ENCODE data around the gene SCFD2.

Gene SCFD2

GRCh38 chr4:53132132-53132891 is 233.5 kb downstream of the SCFD2 start:
- DNase-seq, result no peak

DNA sequence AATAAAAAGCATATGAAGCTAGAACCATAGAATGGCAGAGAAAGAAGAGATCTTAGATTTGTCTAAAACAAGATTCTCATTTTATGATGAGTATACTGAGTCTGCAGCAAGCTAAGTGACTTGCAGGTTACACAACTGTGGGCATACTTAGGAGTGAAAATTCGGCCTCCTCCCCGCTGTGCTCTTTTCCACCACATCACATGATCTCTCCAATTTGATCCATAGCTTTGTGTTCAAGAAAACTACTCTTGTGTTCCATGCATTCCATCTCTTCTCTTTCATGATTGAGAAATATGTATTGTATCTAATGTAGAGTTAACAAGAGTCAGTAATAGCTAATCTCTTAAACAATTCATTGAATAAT is 234.3 kb downstream of the SCFD2 start:
- DNase-seq, result no peak

DNA sequence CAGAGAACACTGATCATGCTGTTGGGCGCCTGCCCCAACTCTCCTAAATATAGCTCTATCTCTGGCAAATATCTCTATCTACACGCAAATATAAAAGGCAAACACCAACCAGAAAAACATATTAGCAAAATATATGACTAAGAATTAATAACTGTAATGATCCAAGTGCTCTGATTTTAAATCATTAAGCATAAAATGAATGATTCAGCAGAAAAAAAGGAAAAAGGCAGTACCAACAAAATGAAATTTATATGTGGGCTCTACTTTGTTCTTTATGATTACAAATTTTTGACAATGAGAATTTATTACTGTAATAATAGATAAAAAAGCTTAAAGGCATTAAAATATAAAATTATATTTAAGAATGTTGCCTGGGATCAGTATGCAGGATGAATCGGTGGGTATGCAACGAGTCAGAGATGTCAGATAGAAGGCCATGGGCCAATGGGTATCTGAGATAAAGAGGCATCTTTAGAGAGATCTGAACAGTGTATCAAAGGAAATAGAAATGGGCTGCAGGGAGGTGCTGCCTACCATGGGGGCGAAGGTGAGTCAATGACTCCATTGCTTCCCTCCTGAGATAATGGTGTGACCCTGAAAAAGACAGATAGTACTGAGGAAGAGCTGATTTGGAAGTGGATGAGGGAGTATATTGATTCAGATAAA is 234.8 kb downstream of the SCFD2 start:
- no peak for DNase-seq

DNA sequence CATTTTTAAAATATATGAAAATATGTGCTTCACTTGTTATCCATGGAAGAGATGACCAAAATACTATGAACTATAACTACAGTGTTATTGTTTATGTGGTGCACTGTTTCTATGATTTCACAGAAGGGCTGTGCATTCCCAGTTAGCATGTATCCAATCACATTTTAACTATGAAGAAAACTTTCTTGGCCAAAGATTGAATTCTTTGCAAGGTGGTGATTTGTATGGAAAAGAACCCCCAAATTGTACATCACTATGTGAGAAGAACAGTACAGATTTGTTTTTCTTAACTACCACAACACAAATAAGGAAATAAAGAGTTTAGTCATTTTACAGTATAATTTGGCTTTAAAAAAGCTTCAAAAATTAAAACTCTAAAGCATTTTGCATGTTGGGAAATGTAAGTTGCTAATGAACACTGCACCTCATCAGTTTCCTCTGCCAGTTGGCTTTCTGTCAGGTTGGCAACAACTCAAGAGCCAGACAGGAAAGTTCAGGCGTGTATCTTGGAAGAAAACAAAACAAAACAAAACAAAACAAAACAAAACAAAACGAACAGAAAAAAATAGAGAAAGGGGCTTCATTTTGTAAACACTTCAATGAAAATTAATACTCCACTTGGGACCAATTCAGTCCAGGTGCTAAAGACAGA is 237.0 kb downstream of the SCFD2 start:
- no peak for DNase-seq

DNA sequence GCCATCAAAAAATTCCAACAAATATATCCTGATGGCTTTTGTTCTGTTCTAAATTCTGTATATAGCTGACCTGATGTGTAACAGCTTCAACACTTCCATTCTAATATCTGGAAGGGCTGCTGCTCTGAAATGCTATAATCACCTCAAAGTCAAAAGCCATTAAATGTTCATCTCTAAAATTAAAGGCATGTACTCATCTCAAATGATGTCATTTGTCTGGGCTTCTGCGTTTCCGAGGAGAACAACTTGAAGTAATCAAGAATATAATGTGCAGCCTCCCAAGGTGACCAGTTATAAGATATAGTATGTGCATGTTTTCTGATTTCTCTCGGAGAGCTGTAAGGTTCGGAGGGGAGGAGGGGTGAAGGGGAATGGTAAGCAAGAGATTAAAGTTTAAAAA is 237.6 kb downstream of the SCFD2 start:
- DNase-seq, result no peak

DNA sequence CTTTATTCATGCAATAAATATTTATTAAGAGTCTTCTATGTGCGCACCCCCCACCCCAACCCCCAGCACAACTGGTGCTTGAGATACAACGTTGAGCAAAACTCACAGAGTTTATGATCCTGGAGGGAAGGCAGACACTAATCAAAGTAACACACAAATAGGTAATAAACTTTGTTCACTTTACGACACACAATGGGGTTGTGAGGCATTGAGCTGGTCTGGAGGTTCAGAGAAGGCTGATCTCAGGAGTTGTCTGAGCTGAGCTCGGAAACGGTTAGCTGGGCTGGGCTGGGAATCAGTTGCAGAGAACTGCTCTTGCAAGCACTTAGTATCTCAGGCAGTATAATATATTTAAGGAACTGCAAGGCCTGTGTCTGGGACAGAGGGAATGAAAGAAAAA is 238.5 kb downstream of the SCFD2 start:
- no peak for DNase-seq

DNA sequence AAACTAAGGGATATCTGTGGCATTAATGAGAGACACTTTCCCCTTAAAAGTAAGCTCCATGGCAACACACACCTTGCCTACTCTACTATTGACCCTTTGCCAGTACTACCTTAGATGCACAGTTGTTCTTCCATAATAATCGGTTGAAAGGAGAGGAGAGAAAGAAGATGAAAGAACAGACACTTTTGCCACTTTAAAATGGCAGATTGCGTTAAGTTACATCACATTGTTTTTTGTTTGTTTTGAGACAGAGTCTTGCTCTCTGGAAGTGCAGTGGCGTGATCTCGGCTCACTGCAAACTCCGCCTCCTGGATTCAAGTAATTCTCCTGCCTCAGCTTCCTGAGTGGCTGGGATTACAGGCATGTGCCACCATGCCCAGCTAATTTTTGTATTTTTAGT is 239.8 kb downstream of the SCFD2 start:
- DNase-seq, result no peak

- DNase-seq, result no peak
Observed at GRCh38 chr4:53123819-53124218, 242.0 kb downstream of the SCFD2 start.

DNA sequence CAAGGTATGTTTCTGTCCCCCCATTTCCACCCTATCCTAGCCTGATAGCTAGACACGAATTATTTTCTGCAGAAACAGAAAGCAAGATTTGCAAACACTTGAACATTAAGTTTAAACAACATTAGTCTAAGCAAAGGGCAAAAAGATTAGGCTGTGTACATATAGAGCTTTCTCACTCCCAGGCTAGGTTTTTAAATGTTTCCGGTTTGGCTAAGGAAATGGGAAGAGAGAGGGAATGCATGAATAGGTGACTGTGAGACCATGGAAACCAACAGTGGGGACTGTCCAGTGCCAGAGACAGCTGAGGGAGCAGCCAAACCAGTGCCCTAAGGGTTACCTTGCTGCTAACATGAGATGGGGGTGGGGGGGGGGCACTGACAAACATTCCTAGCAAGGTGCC is 242.7 kb downstream of the SCFD2 start:
- no peak for DNase-seq

GRCh38 chr4:53122280-53123116 is 243.4 kb downstream of the SCFD2 start:
- DNase-seq, result no peak

DNA sequence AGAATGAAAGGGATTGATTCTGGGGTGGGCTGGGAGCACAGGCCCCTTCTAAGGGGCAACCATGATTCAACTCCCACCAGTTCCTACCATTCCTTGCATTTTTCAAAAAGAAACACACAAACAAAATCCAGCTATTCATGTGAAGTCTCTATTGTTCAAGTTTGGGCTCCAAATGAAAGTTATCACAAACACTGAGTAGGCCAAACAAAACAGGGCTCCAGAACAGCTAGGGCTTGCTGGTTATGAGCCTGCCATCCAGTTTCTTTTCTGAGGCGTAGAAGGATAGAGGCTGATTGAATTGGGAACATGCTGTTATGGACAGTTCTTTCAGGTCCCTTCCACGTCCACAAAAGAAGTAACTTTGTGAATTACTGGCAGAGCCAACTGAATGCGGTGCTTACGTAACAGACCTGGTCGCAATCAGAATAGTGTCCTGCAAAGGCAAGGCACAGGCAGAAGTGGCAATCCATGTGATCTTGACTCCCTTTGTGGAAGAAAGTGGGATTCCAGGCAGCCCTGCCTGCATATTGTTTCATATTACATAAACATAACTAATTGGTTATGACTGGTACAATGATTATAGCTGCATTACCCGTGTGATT is 244.5 kb downstream of the SCFD2 start:
- DNase-seq, result no peak

- DNase-seq, result no peak
Observed at GRCh38 chr4:53120778-53121177, 245.1 kb downstream of the SCFD2 start.

- DNase-seq, result no peak
Observed at GRCh38 chr4:53119680-53120079, 246.2 kb downstream of the SCFD2 start.

DNA sequence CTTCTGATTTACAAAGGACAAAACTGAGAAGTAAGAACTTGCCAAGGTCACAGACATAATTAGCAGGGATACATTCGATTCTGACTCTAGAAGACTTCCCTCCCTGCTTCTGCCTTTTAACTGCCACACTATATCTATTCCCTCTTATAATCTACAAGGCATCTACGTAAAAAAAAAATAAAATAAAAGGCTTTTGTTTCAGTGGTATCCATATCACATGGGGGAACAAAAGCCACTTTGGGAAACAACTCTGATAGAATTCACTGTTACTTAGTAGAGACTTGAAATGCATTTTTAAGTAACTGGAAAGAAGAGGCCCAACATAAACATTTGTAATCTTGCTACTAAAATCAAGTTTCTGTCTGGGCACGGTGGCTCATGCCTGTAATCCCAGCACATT is 247.2 kb downstream of the SCFD2 start:
- no peak for DNase-seq

- DNase-seq, result no peak
Observed at GRCh38 chr4:53116954-53117353, 248.9 kb downstream of the SCFD2 start.

DNA sequence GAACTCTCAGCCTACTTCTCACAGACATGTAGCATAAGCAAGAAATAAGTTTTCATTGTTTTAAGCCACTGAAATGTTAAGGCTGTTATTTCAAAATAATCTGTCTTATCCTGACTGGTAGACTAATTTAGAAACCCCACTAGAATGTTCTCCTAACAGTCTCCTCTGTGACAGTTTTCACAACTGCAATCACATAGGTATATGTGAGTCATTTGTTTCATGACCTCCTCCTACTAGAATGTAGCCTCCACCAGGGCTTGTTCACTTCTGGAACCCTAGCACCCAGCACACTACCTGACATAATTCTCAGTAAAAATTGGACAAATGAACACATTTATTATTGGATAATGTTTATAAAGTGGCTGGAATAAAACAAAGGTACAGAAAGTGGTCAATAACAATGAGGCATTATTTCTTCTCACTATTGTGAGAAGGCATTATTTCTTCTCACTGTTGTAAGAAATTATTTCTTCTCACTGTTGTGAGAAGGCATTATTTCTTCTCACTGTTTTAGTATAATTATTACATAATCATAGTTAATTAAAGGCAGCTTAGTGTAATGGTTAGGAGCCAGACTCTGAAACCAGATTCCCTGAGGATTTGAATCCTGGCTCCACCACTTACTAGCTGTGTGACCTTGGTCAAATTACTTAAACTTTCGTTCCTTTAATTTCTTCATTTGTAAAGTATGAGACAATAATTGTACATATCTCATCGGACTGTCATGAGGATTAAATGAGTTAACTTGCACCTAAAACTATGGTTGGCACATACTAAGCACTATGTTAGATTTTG is 252.2 kb downstream of the SCFD2 start:
- DNase-seq, result no peak

DNA sequence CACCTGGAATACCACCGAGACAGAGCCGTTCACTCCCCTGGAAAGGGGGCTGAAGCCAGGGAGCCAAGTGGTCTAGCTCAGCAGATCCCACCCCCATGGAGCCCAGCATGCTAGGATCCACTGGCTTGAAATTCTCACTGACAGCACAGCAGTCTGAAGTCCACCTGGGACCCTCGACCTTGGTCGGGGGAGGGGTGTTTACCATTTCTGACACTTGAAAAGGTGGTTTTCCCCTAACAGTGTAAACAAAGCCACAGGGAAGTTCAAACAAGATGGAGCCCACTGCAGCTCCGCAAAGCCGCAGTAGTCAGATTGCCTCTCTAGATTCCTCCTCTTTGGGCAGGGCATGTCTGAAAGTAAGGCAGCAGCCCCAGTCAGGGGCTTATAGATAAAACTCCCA is 260.5 kb downstream of the SCFD2 start:
- DNase-seq, result no peak

GRCh38 chr4:53103481-53103880 is 262.4 kb downstream of the SCFD2 start:
- no peak for DNase-seq

GRCh38 chr4:53101191-53101581 is 264.7 kb downstream of the SCFD2 start:
- no peak for DNase-seq

- no peak for DNase-seq
Observed at GRCh38 chr4:53100501-53101190, 265.2 kb downstream of the SCFD2 start.

DNA sequence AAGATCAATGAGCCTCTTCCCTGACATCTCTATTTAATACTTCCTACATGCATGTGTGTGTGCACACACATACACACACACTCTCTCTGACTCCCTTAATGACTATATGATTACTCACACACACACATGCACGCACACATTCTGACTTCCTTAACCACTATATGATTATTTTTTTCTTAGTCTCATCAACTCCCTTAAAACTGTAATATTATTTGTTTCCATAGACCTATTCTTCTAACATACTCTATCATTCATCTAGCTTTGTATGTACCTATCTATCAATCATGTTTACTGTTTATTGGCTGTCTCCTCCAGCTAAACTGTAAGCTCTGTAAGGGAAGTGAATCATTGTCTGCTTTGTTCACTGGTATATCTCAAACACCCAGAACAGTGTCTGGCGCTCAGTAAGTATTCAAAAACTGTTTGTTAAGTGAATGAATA is 267.2 kb downstream of the SCFD2 start:
- DNase-seq, result no peak

All from SHP77 (cell line).